Left hindlimb (tissue), 1 donor: ENCODE data around the gene CPEB2.

Source experiments
- DNase-seq: peaks from one replicate; pipeline ENCODE4 v3.0.0-alpha.2; 2018

CPEB2 gene

GRCh38 chr4:15001869-15002658 is at the start of gene CPEB2:
CPEB2 (plus strand) TSS chr4:15002481; CDS start chr4:15002674, 193 bp downstream.
- peak; percentile 95 for DNase-seq

- no peak for DNase-seq
Observed at GRCh38 chr4:14958436-14958835, 43.8 kb upstream of the CPEB2 start.

- DNase-seq, result no peak
Observed at GRCh38 chr4:14961292-14961691, 41.0 kb upstream of the CPEB2 start.

GRCh38 chr4:14965071-14965470 is 37.2 kb upstream of the CPEB2 start:
- DNase-seq, result no peak

- DNase-seq, result no peak
Observed at GRCh38 chr4:14967982-14968381, 34.3 kb upstream of the CPEB2 start.

GRCh38 chr4:14977830-14978229 is 24.5 kb upstream of the CPEB2 start:
- no peak for DNase-seq

GRCh38 chr4:14984448-14984847 is 17.8 kb upstream of the CPEB2 start:
- no peak for DNase-seq

- DNase-seq, result no peak
Observed at GRCh38 chr4:14985161-14985560, 17.1 kb upstream of the CPEB2 start.

- DNase-seq, result no peak
Observed at GRCh38 chr4:14985843-14986242, 16.4 kb upstream of the CPEB2 start.

GRCh38 chr4:14987054-14987453 is 15.2 kb upstream of the CPEB2 start:
- no peak for DNase-seq

- DNase-seq, result no peak
Observed at GRCh38 chr4:14990484-14990883, 11.8 kb upstream of the CPEB2 start.

- DNase-seq, result no peak
Observed at GRCh38 chr4:14994242-14994641, 8.0 kb upstream of the CPEB2 start.

- peak; percentile 71 for DNase-seq
Observed at GRCh38 chr4:15001248-15001868, 923 bp upstream of the CPEB2 start.

- DNase-seq, result peak; percentile 83
Observed at GRCh38 chr4:15002659-15003400, 549 bp downstream of the CPEB2 start.

GRCh38 chr4:15003401-15003890 is 1.2 kb downstream of the CPEB2 start:
- peak; percentile 55 for DNase-seq

- peak; percentile 47 for DNase-seq
Observed at GRCh38 chr4:15003891-15004738, 1.8 kb downstream of the CPEB2 start.

GRCh38 chr4:15004739-15005301 is 2.5 kb downstream of the CPEB2 start:
- peak; percentile 59 for DNase-seq

- no peak for DNase-seq
Observed at GRCh38 chr4:15005474-15006115, 3.3 kb downstream of the CPEB2 start.

GRCh38 chr4:15006416-15007024 is 4.2 kb downstream of the CPEB2 start:
- DNase-seq, result no peak

GRCh38 chr4:15007201-15007600 is 4.9 kb downstream of the CPEB2 start:
- DNase-seq, result no peak

GRCh38 chr4:15010038-15010585 is 7.8 kb downstream of the CPEB2 start:
- DNase-seq, result no peak
